ENCODE data around the gene ARHGAP45. TPM values are rescaled to one million over a fixed set of nuclear protein-coding genes. Genes with fewer than 3 reads are reported as not detected.

ARHGAP45 gene
- total RNA-seq, 1 experiment from 2014 or later: 2.9 TPM

- H3K9me3 ChIP-seq (replicated peaks): no peaks in the 10 kb centered on the region
- H3K4me1 ChIP-seq: peaks cover 11% of the 10 kb centered on the region
- peaks cover 10% of the 10 kb centered on the region for H3K36me3 ChIP-seq
Observed at GRCh38 chr19:1103708-1104310, 36.8 kb downstream of the ARHGAP45 start, which contains the start of gene GPX4. TSS of gene GPX4 (plus strand) at chr19:1103994. CDS start at chr19:1104044, 50 bp downstream.

GRCh38 chr19:1104311-1105007, 37.5 kb downstream of the ARHGAP45 start:
- peak; percentile 66 for DNase-seq
- H3K4me1 ChIP-seq: peaks cover 11% of the 10 kb centered on the region
- no peaks in the 10 kb centered on the region for H3K9me3 ChIP-seq (replicated peaks)

More at GRCh38 chr19:1103708-1104310, 36.8 kb downstream of the ARHGAP45 start, which contains the start of gene GPX4:
- DNase-seq: peak; percentile 98 to 99
- Histone ChIP-seq H3K27ac (peak within 1 kb of the TSS; percentile 54; the same call in 1 of the 2 replicates), H3K4me3 (peak within 1 kb of the TSS; percentile 81), H3K27me3 (no peaks in the 10 kb centered on the region)

GRCh38 chr19:1105008-1105872, 38.3 kb downstream of the ARHGAP45 start:
- H3K4me3 ChIP-seq: peak overlapping the region; percentile 81
- no peaks in the 10 kb centered on the region for H3K9me3 ChIP-seq (replicated peaks)
- H3K36me3 ChIP-seq: peaks cover 15% of the 10 kb centered on the region
- H3K4me1 ChIP-seq: peaks cover 11% of the 10 kb centered on the region
- H3K27ac ChIP-seq: no peak overlapping the region
- peak in 1 of 2 experiments; percentile 37 for DNase-seq
- no peaks in the 10 kb centered on the region for H3K27me3 ChIP-seq

More at GRCh38 chr19:1104311-1105007, 37.5 kb downstream of the ARHGAP45 start:
- H3K27me3 ChIP-seq: no peaks in the 10 kb centered on the region
- H3K36me3 ChIP-seq: peaks cover 15% of the 10 kb centered on the region
- peak overlapping the region; percentile 81 for H3K4me3 ChIP-seq
- peak overlapping the region; percentile 54; the same call in 1 of the 2 replicates for H3K27ac ChIP-seq

- no peaks in the 10 kb centered on the region for H3K9me3 ChIP-seq (replicated peaks)
- H3K27ac ChIP-seq: no peak overlapping the region
- H3K36me3 ChIP-seq: peaks cover 15% of the 10 kb centered on the region
- H3K27me3 ChIP-seq: no peaks in the 10 kb centered on the region
- no peak overlapping the region for H3K4me3 ChIP-seq
- DNase-seq: no peak
- H3K4me1 ChIP-seq: peaks cover 11% of the 10 kb centered on the region
Observed at GRCh38 chr19:1105873-1106840, 39.2 kb downstream of the ARHGAP45 start.

GRCh38 chr19:1106841-1107660, 40.1 kb downstream of the ARHGAP45 start:
- peaks cover 9% of the 10 kb centered on the region for H3K4me1 ChIP-seq
- H3K27me3 ChIP-seq: no peaks in the 10 kb centered on the region
- no peak overlapping the region for H3K4me3 ChIP-seq
- H3K27ac ChIP-seq: no peak overlapping the region
- H3K9me3 ChIP-seq (replicated peaks): no peaks in the 10 kb centered on the region
- DNase-seq: no peak
- H3K36me3 ChIP-seq: peaks cover 15% of the 10 kb centered on the region

- Histone ChIP-seq H3K27me3 (no peaks in the 10 kb centered on the region), H3K9me3 (replicated peaks) (no peaks in the 10 kb centered on the region), H3K36me3 (peaks cover 15% of the 10 kb centered on the region), H3K4me3 (no peak overlapping the region), H3K27ac (no peak overlapping the region), H3K4me1 (peaks cover 5% of the 10 kb centered on the region)
- no peak for DNase-seq
Observed at GRCh38 chr19:1107661-1108261, 40.8 kb downstream of the ARHGAP45 start.

GRCh38 chr19:1108291-1109031, 41.5 kb downstream of the ARHGAP45 start:
- no peak overlapping the region for H3K4me3 ChIP-seq
- H3K36me3 ChIP-seq: peaks cover 15% of the 10 kb centered on the region
- DNase-seq: no peak
- H3K4me1 ChIP-seq: 0 out of 2 replicates have a peak, but pooled peaks cover 3% of the 10 kb centered on the region
- H3K9me3 ChIP-seq (replicated peaks): no peaks in the 10 kb centered on the region
- no peaks in the 10 kb centered on the region for H3K27me3 ChIP-seq
- no peak overlapping the region for H3K27ac ChIP-seq

- Histone ChIP-seq H3K36me3 (peaks cover 15% of the 10 kb centered on the region), H3K27ac (no peak overlapping the region), H3K27me3 (no peaks in the 10 kb centered on the region), H3K4me3 (no peak overlapping the region), H3K4me1 (0 out of 2 replicates have a peak, but pooled peaks cover 3% of the 10 kb centered on the region), H3K9me3 (replicated peaks) (no peaks in the 10 kb centered on the region)
- no peak for DNase-seq
Observed at GRCh38 chr19:1109032-1109551, 42.1 kb downstream of the ARHGAP45 start.

- no peaks in the 10 kb centered on the region for H3K9me3 ChIP-seq (replicated peaks)
- no peak overlapping the region for H3K27ac ChIP-seq
- no peak overlapping the region for H3K4me3 ChIP-seq
- H3K36me3 ChIP-seq: peaks cover 21% of the 10 kb centered on the region
- 0 out of 2 replicates have a peak, but pooled peaks cover 2% of the 10 kb centered on the region for H3K4me1 ChIP-seq
- no peaks in the 10 kb centered on the region for H3K27me3 ChIP-seq
- no peak for DNase-seq
Observed at GRCh38 chr19:1109697-1110671, 43.0 kb downstream of the ARHGAP45 start.

GRCh38 chr19:1110809-1111640, 44.1 kb downstream of the ARHGAP45 start:
- Histone ChIP-seq H3K4me3 (no peak overlapping the region), H3K4me1 (no peaks in the 10 kb centered on the region), H3K36me3 (peaks cover 25% of the 10 kb centered on the region), H3K27me3 (no peaks in the 10 kb centered on the region), H3K9me3 (replicated peaks) (no peaks in the 10 kb centered on the region), H3K27ac (no peak overlapping the region)
- no peak for DNase-seq

All from SJCRH30 (cell line).